DND-41 (cell line): ENCODE results near the gene MBTPS1.

Experiments used
- ATAC-seq: fragments of 200-7000 bp; cut with Tn5 transposase; 3 replicates; pipeline ENCODE4 v1.9.1; 2021; ENCODE audit warnings: low read depth; ENCODE audit not compliant: insufficient read depth
- DNase-seq: peaks from one replicate; pipeline ENCODE4 v3.0.0-alpha.2; 2020
- H2AFZ ChIP-seq: 2 replicates; pipeline ENCODE4 v1.6.0; 2012; ENCODE audit warnings: low read depth, low read length
- H3K27ac ChIP-seq: 2 replicates; pipeline ENCODE4 v1.5.1; 2012; ENCODE audit warnings: low read length, inconsistent platforms
- H3K27me3 ChIP-seq: fragments of 200-600 bp; sonication (generic); 2 replicates; pipeline ENCODE4 v1.6.0; 2012; ENCODE audit warnings: low read length, mild to moderate bottlenecking, inconsistent platforms; ENCODE audit not compliant: insufficient read depth, poor library complexity
- H3K36me3 ChIP-seq: 2 replicates; pipeline ENCODE4 v1.5.1; 2012; ENCODE audit warnings: low read length, inconsistent platforms; ENCODE audit not compliant: insufficient read depth
- H3K4me1 ChIP-seq: 2 replicates; pipeline ENCODE4 v1.5.1; 2012; ENCODE audit warnings: mild to moderate bottlenecking, low read length; ENCODE audit not compliant: insufficient read depth
- H3K4me2 ChIP-seq: 2 replicates; pipeline ENCODE4 v1.6.0; 2012; ENCODE audit warnings: mild to moderate bottlenecking, moderate library complexity, low read length, inconsistent platforms; ENCODE audit not compliant: insufficient read depth
- H3K4me3 ChIP-seq, 2 experiments: fragments of 200-600 bp in 1 of 2; shearing (Covaris generic) in 1 of 2; 2 replicates each; pipeline ENCODE4 v1.5.1; 2012 to 2016; ENCODE audit warnings: inconsistent platforms in 2 of 2, low read length in 2 of 2, mild to moderate bottlenecking in 2 of 2, low read depth in 1 of 2, moderate library complexity in 1 of 2
- H3K79me2 ChIP-seq: 2 replicates; pipeline ENCODE4 v1.6.0; 2012; ENCODE audit warnings: low read length, inconsistent platforms; ENCODE audit not compliant: insufficient read depth
- H3K9ac ChIP-seq: 2 replicates; pipeline ENCODE4 v1.6.0; 2012; ENCODE audit warnings: low read depth, mild to moderate bottlenecking, inconsistent platforms, low read length, moderate library complexity
- H3K9me3 ChIP-seq: 2 replicates; pipeline ENCODE4 v1.5.1; 2012; ENCODE audit warnings: low read length, moderate library complexity, mild to moderate bottlenecking, inconsistent platforms; ENCODE audit not compliant: insufficient read depth, severe bottlenecking
- H4K20me1 ChIP-seq: 2 replicates; pipeline ENCODE4 v1.6.0; 2012; ENCODE audit warnings: low read length; ENCODE audit not compliant: insufficient read depth
- EZH2 ChIP-seq: IDR thresholded peaks from 3 replicates; pipeline ENCODE4 v1.6.1; 2012; ENCODE audit warnings: borderline replicate concordance, low read depth, mild to moderate bottlenecking, moderate library complexity, low read length, inconsistent platforms; ENCODE audit not compliant: severe bottlenecking
- TF ChIP-seq, protein P1 (sequence below): IDR thresholded peaks from 2 replicates; pipeline ENCODE4 v1.5.1; 2012; ENCODE audit warnings: borderline replicate concordance, low read length, moderate library complexity, mild to moderate bottlenecking; ENCODE audit not compliant: poor library complexity, severe bottlenecking; ENCODE audit errors: extremely low read depth

The MBTPS1 gene

DNA sequence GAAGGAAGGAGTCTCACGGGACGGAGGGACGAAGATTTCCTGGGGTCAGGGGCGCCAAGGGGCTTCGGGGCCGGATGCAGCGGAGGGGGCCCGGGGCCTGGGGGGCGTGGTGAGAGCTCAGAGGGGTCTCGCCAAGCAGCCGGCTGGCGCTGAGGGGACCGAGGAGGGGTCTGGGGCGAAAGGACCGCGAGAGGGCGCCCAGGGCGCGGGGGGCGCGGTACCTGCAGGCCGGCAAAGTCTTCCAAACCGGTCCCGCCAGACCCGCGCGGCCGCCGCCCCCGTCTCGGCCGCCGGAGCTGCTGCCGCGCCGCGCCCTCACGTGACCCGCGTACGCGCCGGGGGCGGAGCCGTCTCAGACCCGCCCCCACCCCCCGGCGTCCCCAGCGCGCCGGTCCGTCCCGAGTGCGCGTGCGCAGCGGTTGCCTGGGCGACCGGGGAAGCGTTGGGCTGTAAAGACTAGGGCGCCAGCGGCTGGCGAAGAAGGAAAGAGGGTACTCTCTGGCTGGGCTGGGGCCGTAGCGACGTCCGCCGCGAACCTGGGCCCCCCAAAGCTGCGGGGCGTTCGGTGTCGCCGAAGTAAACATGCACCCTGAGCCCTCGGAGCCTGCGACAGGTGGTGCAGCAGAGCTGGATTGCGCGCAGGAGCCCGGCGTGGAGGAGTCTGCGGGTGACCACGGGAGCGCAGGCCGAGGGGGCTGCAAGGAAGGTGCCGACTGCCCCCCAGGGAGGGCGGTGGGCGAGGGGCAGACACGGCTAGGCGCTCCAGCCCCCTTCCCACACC is 28.3 kb upstream of the MBTPS1 start, which contains the start of the genes DNAAF1 and HSDL1:
DNAAF1 (plus strand) TSS at position 450 of the 781 bp plus-strand sequence; CDS start at position 583, 133 bp downstream.
HSDL1 (minus strand) TSS at position 319 of the 781 bp plus-strand sequence. CDS start 13,856 bp downstream, outside the sequence.
- peak within 1 kb of the TSS; percentile 76 for H3K27ac ChIP-seq
- no peaks in the 10 kb centered on the region for H3K9me3 ChIP-seq
- peaks cover 47% of the 10 kb centered on the region for H3K79me2 ChIP-seq
- peak within 1 kb of the TSS; percentile 74 for H2AFZ ChIP-seq
- peak within 1 kb of the TSS; percentile 78 for H3K9ac ChIP-seq
- peak within 1 kb of the TSS; percentile 97 to 98 for H3K4me3 ChIP-seq
- TF ChIP-seq, protein P1, sequence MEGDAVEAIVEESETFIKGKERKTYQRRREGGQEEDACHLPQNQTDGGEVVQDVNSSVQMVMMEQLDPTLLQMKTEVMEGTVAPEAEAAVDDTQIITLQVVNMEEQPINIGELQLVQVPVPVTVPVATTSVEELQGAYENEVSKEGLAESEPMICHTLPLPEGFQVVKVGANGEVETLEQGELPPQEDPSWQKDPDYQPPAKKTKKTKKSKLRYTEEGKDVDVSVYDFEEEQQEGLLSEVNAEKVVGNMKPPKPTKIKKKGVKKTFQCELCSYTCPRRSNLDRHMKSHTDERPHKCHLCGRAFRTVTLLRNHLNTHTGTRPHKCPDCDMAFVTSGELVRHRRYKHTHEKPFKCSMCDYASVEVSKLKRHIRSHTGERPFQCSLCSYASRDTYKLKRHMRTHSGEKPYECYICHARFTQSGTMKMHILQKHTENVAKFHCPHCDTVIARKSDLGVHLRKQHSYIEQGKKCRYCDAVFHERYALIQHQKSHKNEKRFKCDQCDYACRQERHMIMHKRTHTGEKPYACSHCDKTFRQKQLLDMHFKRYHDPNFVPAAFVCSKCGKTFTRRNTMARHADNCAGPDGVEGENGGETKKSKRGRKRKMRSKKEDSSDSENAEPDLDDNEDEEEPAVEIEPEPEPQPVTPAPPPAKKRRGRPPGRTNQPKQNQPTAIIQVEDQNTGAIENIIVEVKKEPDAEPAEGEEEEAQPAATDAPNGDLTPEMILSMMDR, result no peak
- TF ChIP-seq EZH2, result no peak
- peaks cover 3% of the 10 kb centered on the region; the same call in 1 of the 2 replicates for H3K36me3 ChIP-seq
- no peaks in the 10 kb centered on the region for H3K27me3 ChIP-seq
- peaks cover 45% of the 10 kb centered on the region for H3K4me1 ChIP-seq
- ATAC-seq, result peak; percentile 79
- peaks cover 15% of the 10 kb centered on the region for H4K20me1 ChIP-seq
- peak within 1 kb of the TSS; percentile 100 for H3K4me2 ChIP-seq
- DNase-seq, result peak; percentile 91

DNA sequence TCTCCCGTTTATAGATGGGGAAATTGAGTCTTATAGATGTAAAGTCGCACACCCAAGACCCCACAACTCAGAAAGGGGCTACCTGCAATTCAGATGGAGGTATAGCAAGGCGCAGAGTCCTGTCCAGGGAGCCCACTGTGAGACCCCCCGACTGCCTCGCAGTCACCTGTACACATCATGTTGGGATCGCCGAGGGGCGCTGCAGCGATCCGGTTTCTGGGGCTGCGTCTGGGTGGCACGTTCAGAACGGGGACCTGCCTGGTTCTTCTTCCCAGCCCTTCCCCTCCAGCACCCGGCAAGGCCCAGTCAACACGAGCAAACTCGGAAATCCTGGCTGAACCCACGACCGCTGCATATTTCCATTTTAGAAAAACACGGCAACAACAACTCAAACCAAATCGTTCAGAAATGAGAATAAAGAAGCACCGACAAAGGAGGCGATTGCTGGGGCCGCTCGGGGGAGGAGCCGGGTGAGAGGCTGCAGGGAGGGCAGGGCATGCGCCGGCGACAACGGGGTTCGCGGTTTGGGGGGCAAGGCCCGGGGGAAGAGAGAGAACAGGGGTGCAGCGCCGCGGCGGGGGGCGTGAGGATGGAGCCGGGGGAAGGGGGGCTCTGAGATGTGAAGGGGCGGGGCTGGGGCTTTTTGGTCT is 27.6 kb upstream of the MBTPS1 start:
- Histone ChIP-seq H4K20me1 (peaks cover 22% of the 10 kb centered on the region), H3K9me3 (no peaks in the 10 kb centered on the region), H3K36me3 (peaks cover 3% of the 10 kb centered on the region; the same call in 1 of the 2 replicates), H3K9ac (peak overlapping the region; percentile 78), H3K27ac (peak overlapping the region; percentile 76), H3K4me1 (peaks cover 52% of the 10 kb centered on the region), H2AFZ (peak overlapping the region; percentile 74), H3K4me2 (peak overlapping the region; percentile 100), H3K27me3 (no peaks in the 10 kb centered on the region), H3K4me3 (peak overlapping the region; percentile 97 to 98), H3K79me2 (peaks cover 54% of the 10 kb centered on the region)
- DNase-seq (peak; percentile 50), ATAC-seq (peak; percentile 51)
- TF ChIP-seq EZH2, result no peak
- TF ChIP-seq, protein P1, result peak; percentile 44

DNA sequence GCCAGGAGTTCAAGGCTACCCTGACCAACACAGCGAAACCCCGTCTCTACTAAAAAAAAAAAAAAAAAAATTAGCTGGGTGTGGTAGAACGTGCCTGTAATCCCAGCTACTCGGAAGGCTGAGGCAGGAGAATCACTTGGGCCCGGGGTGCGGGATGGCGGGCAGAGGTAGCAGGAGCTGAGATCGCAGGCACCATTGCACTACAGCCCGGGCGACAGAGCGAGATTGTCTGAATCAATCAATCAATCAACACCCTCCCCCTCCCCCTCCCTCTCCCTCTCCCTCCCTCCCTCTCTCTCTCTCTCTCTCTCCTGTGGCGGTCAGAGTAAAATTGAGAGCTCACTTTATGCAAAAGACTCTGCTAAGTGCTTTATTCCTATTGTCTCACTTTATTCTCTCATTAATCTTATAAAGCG is 27.1 kb upstream of the MBTPS1 start:
- DNase-seq, result no peak
- peak overlapping the region; percentile 74; the same call in 1 of the 2 replicates for H2AFZ ChIP-seq

More for the DNA sequence above, 27.1 kb upstream of the MBTPS1 start:
- H3K27ac ChIP-seq, result peak overlapping the region; percentile 76
- no peak for TF ChIP-seq EZH2
- TF ChIP-seq, protein P1, result no peak
- H3K36me3 ChIP-seq, result peaks cover 3% of the 10 kb centered on the region; the same call in 1 of the 2 replicates
- peaks cover 58% of the 10 kb centered on the region for H3K4me1 ChIP-seq
- peaks cover 59% of the 10 kb centered on the region for H3K79me2 ChIP-seq
- H3K4me3 ChIP-seq, result peak overlapping the region; percentile 97 to 98
- no peak for ATAC-seq
- no peaks in the 10 kb centered on the region for H3K9me3 ChIP-seq
- peak overlapping the region; percentile 100 for H3K4me2 ChIP-seq
- H4K20me1 ChIP-seq, result peaks cover 27% of the 10 kb centered on the region
- H3K27me3 ChIP-seq, result no peaks in the 10 kb centered on the region
- peak overlapping the region; percentile 78 for H3K9ac ChIP-seq
